Measurements from ENCODE around the gene INAFM1. TPM values are rescaled to one million over a fixed set of nuclear protein-coding genes. Genes with fewer than 3 reads are reported as not detected.

The INAFM1 gene
- total RNA-seq, 2 experiments from 2014 or later, result 5.0 to 7.6 TPM

GRCh38 chr19:47253970-47254369, 20.7 kb upstream of the INAFM1 start:
- no peak for DNase-seq (ENCODE audit: low spot score)
- POLR2A ChIA-PET, result interaction anchor here (0.6 kb wide), 1 partner anchor 217 kb away, joined by 6 read pairs; no protein-coding TSS in a partner anchor
- intact Hi-C loops (cut with micrococcal nuclease; ENCODE audit: unreplicated experiment), result no loop called here
- no peak overlapping the region for H2AFZ ChIP-seq (ENCODE audit: low read length)
- no peak for TF ChIP-seq CTCF (conservative IDR thresholded peaks at IDR 0.05; ENCODE audit: low read length)
- TF ChIP-seq EZH2phosphoT487 (IDR thresholded peaks at IDR 0.05; ENCODE audit: borderline replicate concordance, low read depth, low read length), result no peak
- CTCF ChIA-PET (ENCODE audit: unreplicated experiment), result no interaction called here
- peaks cover 6% of the 10 kb centered on the region; the same call in 1 of the 2 replicates for H3K36me3 ChIP-seq (ENCODE audit: insufficient read depth, low read length)
- no peak overlapping the region for H3K4me3 ChIP-seq (ENCODE audit: low read depth, low read length, poor library complexity, severe bottlenecking)
- no peaks in the 10 kb centered on the region for H3K9me3 ChIP-seq (ENCODE audit: low read length)
- peaks cover 11% of the 10 kb centered on the region; the same call in 1 of the 2 replicates for H3K79me2 ChIP-seq (ENCODE audit: insufficient read depth, low read depth, low read length)
- H3K4me2 ChIP-seq (ENCODE audit: low read length), result no peak overlapping the region
- no TSS peak for BruUV-seq (replicated peaks)
- no peaks in the 10 kb centered on the region for H3K9me2 ChIP-seq (ENCODE audit: insufficient read depth, low read length)
- H3K4me1 ChIP-seq (ENCODE audit: insufficient read depth, low read length, poor library complexity, severe bottlenecking), result peaks cover 23% of the 10 kb centered on the region
- no peaks in the 10 kb centered on the region for H4K20me1 ChIP-seq (ENCODE audit: insufficient read depth, low read length)
- no peak overlapping the region for H3K27ac ChIP-seq (ENCODE audit: low read depth, low read length, poor library complexity, severe bottlenecking)

- Histone ChIP-seq H3K27ac (ENCODE audit: low read depth, low read length, poor library complexity, severe bottlenecking) (peak within 1 kb of the TSS; percentile 59), H3K9me3 (ENCODE audit: low read length) (no peaks in the 10 kb centered on the region), H4K20me1 (ENCODE audit: insufficient read depth, low read length) (no peaks in the 10 kb centered on the region), H3K4me2 (ENCODE audit: low read length) (peak within 1 kb of the TSS; percentile 87), H3K9me2 (ENCODE audit: insufficient read depth, low read length) (no peaks in the 10 kb centered on the region), H3K4me1 (ENCODE audit: insufficient read depth, low read length, poor library complexity, severe bottlenecking) (peaks cover 15% of the 10 kb centered on the region), H3K4me3 (ENCODE audit: low read depth, low read length, poor library complexity, severe bottlenecking) (peak within 1 kb of the TSS; percentile 72), H3K79me2 (ENCODE audit: insufficient read depth, low read depth, low read length) (peaks cover 11% of the 10 kb centered on the region; the same call in 1 of the 2 replicates), H2AFZ (ENCODE audit: low read length) (peak within 1 kb of the TSS; percentile 53; the same call in 1 of the 2 replicates), H3K36me3 (ENCODE audit: insufficient read depth, low read length) (peaks cover 28% of the 10 kb centered on the region)
- ChIA-PET CTCF (ENCODE audit: unreplicated experiment) (interaction anchor here (0.6 to 1.3 kb wide), 3 partner anchors 20 to 457 kb away, joined by 3 to 5 read pairs (median 3); no protein-coding TSS in a partner anchor), POLR2A (interaction anchor here (0.5 to 1.6 kb wide), 9 partner anchors 9 to 644 kb away, joined by 3 to 6 read pairs (median 3); partner anchors contain the start of genes INAFM1 and ZC3H4)
- intact Hi-C loops (cut with micrococcal nuclease; ENCODE audit: unreplicated experiment), result loop anchor here (1.0 kb wide), 1 partner anchor 30 kb away; no protein-coding TSS in a partner anchor
- no peak for TF ChIP-seq EZH2phosphoT487 (IDR thresholded peaks at IDR 0.05; ENCODE audit: borderline replicate concordance, low read depth, low read length)
- no peak for TF ChIP-seq CTCF (conservative IDR thresholded peaks at IDR 0.05; ENCODE audit: low read length)
- DNase-seq (ENCODE audit: low spot score), result peak; percentile 98
- TSS peak; percentile 99 for BruUV-seq (replicated peaks)
Measured at GRCh38 chr19:47255879-47256692, 18.6 kb upstream of the INAFM1 start, which contains the start of gene CCDC9. TSS of gene CCDC9 (plus strand) at chr19:47256525. CDS start at chr19:47258401, 1,876 bp downstream.

Measured in OCI-LY7 (cell line).